ENCODE measurements around the gene AQP12B. TPM values are rescaled to one million over a fixed set of nuclear protein-coding genes. Genes with fewer than 3 reads are reported as not detected.
A peak's percentile ranks its signal among the peaks of the same experiment; 100 is the strongest.

Gene AQP12B
- total and polyA plus RNA-seq, 8 donors: 0.14 TPM; not detected in 7

- H3K36me3 ChIP-seq: no peaks in the 10 kb centered on the region
- H3K27ac ChIP-seq: no peak overlapping the region
- DNase-seq (peak in 1 of 4 donors; percentile 61), ATAC-seq (no peak)
- H3K4me1 ChIP-seq: no peaks in the 10 kb centered on the region
- H3K4me3 ChIP-seq: no peak overlapping the region
- H3K9me3 ChIP-seq: no peaks in the 10 kb centered on the region
- H3K27me3 ChIP-seq: peaks cover 0 to 5% of the 10 kb centered on the region in 2 donors
- no peak for TF ChIP-seq CTCF (IDR thresholded peaks at IDR 0.05)
- intact Hi-C loops (cut with DNase I): no loop called here
These were observed 35.2 kb upstream of the AQP12B start for GRCh38 chr2:240717681-240718581.

GRCh38 chr2:240717181-240717641 lies 34.5 kb upstream of the AQP12B start:
- Histone ChIP-seq H3K27me3 (peaks cover 0 to 5% of the 10 kb centered on the region in 2 donors), H3K4me1 (no peaks in the 10 kb centered on the region), H3K27ac (no peak overlapping the region), H3K36me3 (no peaks in the 10 kb centered on the region), H3K9me3 (no peaks in the 10 kb centered on the region), H3K4me3 (no peak overlapping the region)
- DNase-seq: peak in 1 of 4 donors; percentile 80
- TF ChIP-seq CTCF (IDR thresholded peaks at IDR 0.05): no peak
- intact Hi-C loops (cut with DNase I): no loop called here
- no peak for ATAC-seq

GRCh38 chr2:240716130-240716798 lies 33.6 kb upstream of the AQP12B start:
- TF ChIP-seq CTCF (IDR thresholded peaks at IDR 0.05): no peak
- no peaks in the 10 kb centered on the region for H3K9me3 ChIP-seq
- intact Hi-C loops (cut with DNase I): no loop called here
- DNase-seq (peak in 1 of 4 donors; percentile 58), ATAC-seq (no peak)
- H3K27me3 ChIP-seq: peaks cover 0 to 5% of the 10 kb centered on the region in 2 donors
- H3K4me3 ChIP-seq: no peak overlapping the region
- H3K27ac ChIP-seq: no peak overlapping the region
- H3K36me3 ChIP-seq: no peaks in the 10 kb centered on the region
- H3K4me1 ChIP-seq: no peaks in the 10 kb centered on the region

- DNase-seq: peak in 1 of 4 donors; percentile 67
- ATAC-seq: no peak
- Histone ChIP-seq H3K36me3 (no peaks in the 10 kb centered on the region), H3K4me3 (no peak overlapping the region), H3K4me1 (no peaks in the 10 kb centered on the region), H3K27me3 (peaks cover 0 to 5% of the 10 kb centered on the region in 2 donors), H3K27ac (no peak overlapping the region), H3K9me3 (no peaks in the 10 kb centered on the region)
- intact Hi-C loops (cut with DNase I): no loop called here
- no peak for TF ChIP-seq CTCF (IDR thresholded peaks at IDR 0.05)
These were observed 32.4 kb upstream of the AQP12B start for GRCh38 chr2:240714747-240715725.
